SKM-1 treated with dmso at 0.1 percent for 144 hours (cell line): Measurements from ENCODE around the gene CITED1.

ENCODE experiments used
- DNase-seq: peaks from one replicate; lab custom pipeline; 2025; ENCODE audit not compliant: unreplicated experiment; lab: John Stamatoyannopoulos, UW

The CITED1 gene

GRCh38 chrX:72308566-72309296, 3.0 kb upstream of the CITED1 start:
- DNase-seq = no peak

- no peak for DNase-seq
Measured at GRCh38 chrX:72308209-72308565, 2.5 kb upstream of the CITED1 start.

DNA sequence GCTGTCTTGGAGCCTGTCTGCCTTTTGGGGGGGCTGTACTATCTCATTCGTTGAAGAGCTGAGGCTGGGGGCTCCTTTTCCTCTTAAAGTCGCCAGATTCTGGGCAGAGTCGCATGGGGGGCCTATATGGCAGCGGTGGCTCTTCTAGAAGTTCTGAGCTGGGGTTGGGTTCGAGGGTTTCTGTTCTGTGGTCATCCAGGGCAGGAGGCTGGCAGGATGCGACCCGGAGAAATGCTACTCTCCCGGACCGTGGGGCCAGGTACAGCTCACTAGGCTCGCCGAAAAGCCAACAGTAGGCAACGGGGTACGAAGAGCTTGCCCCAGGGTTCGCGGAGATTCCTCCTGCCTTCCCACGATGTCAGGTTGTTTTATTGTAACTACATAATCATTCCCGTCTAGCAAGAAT, 1.9 kb upstream of the CITED1 start:
- no peak for DNase-seq

- no peak for DNase-seq
Measured at GRCh38 chrX:72306851-72307645, 1.3 kb upstream of the CITED1 start.

DNA sequence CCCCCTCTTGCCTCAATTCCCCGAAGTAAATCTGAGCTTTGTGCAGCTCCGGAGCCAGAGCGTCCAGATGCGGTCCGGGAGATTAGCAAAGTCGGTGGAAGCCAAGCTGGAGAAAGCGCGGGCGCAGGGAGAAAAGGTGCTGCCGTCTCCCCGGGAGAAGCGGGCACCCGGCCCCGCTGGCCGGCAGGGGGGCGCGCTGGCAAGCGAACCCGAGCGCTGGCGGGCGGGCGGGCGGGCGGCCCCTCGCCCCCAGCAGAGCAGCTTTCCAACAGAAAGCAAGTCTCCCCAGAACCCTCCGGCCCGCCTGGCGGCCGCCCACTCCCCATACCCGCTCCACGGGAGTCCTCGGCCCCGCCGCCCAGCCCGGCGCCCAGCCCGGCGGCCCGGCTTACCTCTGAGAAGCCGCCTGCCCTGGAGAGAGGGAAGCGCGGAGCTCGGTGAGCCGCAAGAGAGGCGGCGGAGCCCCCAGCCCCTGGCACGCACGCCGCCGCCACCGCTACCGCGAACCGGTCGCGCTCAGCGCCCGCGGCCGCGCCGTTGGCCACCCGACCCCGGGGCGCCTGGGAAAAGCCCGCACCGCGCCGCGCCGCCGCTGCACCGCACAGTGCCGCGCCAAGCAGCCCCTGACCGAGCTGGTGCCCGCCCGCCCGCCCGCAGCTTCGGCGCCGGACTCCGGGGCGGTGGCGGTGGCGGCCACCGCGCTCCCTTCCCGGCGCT, 529 bp upstream of the CITED1 start:
- no peak for DNase-seq

DNA sequence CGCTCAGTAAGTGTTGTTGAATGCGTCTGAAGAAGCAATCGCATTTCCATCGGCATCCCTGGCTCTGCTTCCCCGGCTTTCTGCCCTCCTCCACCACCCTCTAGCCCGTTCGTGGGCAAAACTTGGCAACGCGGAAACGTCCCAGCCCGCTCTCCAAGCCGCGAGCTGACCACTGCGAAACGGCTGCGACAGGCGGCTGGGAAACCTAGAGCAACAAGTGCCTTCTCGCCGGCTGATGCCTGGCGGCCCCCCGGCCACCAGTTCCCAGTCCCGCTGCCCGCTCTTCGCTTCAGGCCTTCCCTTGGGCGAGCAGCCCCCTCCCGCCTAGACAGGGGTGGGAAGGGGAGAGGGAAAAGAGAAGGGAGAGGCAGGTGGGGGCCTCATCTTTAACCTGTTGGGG, 837 bp downstream of the CITED1 start:
- DNase-seq = no peak

GRCh38 chrX:72301781-72302180, 3.9 kb downstream of the CITED1 start:
- no peak for DNase-seq

DNA sequence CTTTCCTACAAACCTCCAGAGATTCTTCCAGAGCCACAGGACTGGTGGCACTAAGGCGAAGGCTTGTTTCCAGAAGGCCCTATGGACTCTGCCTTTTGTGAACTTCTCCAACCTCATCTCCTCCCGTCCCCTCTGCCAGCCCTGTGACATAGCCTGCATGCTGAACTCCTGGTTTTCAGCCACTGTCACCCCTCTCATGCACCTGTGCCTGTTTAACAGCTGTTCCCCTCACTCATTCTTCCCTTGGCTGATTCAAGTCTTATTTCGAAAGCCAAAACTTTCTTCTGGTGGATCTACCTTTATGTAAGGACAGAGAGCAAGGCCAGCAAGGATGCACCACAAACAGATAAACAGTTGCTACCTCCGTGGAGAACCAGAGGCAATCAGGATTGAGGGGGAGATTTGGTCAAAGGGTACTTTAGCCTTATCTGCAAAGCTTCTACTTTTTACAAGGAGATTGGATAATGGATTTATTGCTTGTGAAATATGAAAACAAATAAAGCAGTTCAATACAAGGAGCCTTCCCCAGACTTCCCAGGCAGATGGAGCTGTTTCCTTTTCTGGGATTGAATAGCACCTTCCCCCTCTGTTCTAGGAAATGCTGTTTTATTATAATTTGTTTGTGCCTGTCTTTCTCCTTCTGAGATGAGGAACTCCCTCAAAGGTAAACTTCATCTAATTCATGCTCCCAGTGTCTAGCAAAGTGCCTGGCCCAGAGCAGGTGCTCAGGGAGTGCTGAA, 5.7 kb downstream of the CITED1 start:
- DNase-seq = no peak

- DNase-seq = no peak
Measured at GRCh38 chrX:72297953-72298730, 7.6 kb downstream of the CITED1 start.

DNA sequence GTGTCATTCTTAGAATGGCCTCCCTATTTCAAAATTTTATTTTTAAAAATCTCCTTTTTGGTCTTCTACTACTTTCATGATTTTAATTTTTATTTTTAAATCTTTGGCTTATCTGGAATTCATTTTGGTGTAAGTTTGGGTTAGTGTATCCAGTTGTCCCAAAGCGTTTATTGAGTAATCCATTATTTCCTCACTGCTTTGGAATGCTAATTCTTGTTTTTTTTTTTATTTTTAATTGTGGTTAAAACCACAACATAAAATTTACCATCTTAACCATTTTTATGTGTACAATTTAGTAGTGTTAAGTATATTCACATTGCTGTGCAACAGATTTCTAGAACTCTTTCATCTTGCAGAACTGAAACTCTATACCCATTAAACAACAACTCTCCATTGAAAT, 8.7 kb downstream of the CITED1 start:
- no peak for DNase-seq

DNA sequence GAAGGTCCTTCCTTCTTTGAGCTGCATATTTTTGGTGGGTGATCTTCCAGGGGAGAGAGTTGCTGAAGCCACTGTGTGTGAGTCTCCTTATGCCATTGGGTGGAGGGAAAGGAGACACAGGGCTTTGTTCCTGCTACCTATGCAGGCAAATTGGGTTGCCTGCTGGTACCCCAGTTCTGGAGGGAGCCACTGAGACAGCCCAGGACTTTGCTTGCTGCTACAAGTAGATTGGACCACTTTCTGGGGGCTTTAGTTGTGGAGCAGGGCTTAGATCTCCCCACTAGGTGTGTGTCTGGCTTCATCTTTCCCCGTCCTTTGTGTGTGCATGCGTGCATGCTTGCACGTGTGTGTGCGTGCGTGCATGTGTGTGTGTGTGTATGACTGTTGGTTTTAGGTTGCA, 10.0 kb downstream of the CITED1 start:
- no peak for DNase-seq

GRCh38 chrX:72294497-72294896, 11.2 kb downstream of the CITED1 start:
- no peak for DNase-seq

GRCh38 chrX:72282302-72282701, 23.4 kb downstream of the CITED1 start:
- no peak for DNase-seq

GRCh38 chrX:72280321-72280845, 25.3 kb downstream of the CITED1 start:
- no peak for DNase-seq

- no peak for DNase-seq
Measured at GRCh38 chrX:72276478-72276953, 29.2 kb downstream of the CITED1 start.

- no peak for DNase-seq
Measured at GRCh38 chrX:72274526-72274925, 31.2 kb downstream of the CITED1 start.

GRCh38 chrX:72273718-72274117, 32.0 kb downstream of the CITED1 start:
- no peak for DNase-seq

DNA sequence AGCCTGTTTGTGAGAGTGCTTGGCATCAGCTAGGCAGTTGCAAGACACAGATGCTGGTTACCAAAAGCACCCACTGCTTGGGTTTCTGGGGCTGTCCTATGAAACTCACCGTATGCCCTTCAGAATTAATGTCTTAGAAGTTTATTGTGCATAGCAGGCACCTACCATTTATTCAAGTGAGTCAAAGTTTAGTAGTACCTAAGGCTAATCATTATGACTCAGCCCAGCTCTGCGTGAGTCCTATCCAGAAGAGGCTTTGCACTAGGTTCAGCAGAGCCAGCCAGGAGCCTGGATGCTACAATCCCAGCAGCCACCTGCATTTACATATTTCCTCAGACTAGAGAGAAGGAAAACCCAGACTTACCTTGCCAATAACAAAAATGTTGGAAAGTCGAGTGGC, 32.8 kb downstream of the CITED1 start:
- DNase-seq = no peak

- no peak for DNase-seq
Measured at GRCh38 chrX:72271812-72272211, 33.9 kb downstream of the CITED1 start.
